ENCODE results near the gene CALML4. TPM values are rescaled to one million over a fixed set of nuclear protein-coding genes. Genes with fewer than 3 reads are reported as not detected.

The CALML4 gene
- total RNA-seq (1 to 10 TPM in 3 of 10 donors, under 1 TPM in 7; 0.28 to 1.8 (median 0.81) TPM), polyA plus RNA-seq (1 to 10 TPM; 1.9 to 5.9 TPM)
- long read RNA-seq, donor 1, partial matches to known transcripts, result 0 of 3 reads
- long read RNA-seq, donor 1, other reads (novel, unspliced or antisense), result 0 of 3 reads
- long read RNA-seq, donor 2, partial matches to known transcripts, result 0 of 1 reads
- long read RNA-seq, donor 2, other reads (novel, unspliced or antisense), result 0 of 1 reads
- long read RNA-seq, donor 3, result 0 reads

GRCh38 chr15:68204776-68205557, at the start of gene CALML4:
Gene CALML4, minus strand, starts transcription at chr15:68205332. Its CDS starts 85 bp downstream, at chr15:68205247.
- peak within 1 kb of the TSS in 7 of 10 donors; percentile 24 to 37 (median 28) for H3K4me3 ChIP-seq
- ATAC-seq (peak; percentile 48 to 79 (median 70)), DNase-seq (peak; percentile 62 to 68)
- peaks cover 2 to 59% (median 33%) of the 10 kb centered on the region in 9 donors for H3K4me1 ChIP-seq
- TF ChIP-seq, protein P1, sequence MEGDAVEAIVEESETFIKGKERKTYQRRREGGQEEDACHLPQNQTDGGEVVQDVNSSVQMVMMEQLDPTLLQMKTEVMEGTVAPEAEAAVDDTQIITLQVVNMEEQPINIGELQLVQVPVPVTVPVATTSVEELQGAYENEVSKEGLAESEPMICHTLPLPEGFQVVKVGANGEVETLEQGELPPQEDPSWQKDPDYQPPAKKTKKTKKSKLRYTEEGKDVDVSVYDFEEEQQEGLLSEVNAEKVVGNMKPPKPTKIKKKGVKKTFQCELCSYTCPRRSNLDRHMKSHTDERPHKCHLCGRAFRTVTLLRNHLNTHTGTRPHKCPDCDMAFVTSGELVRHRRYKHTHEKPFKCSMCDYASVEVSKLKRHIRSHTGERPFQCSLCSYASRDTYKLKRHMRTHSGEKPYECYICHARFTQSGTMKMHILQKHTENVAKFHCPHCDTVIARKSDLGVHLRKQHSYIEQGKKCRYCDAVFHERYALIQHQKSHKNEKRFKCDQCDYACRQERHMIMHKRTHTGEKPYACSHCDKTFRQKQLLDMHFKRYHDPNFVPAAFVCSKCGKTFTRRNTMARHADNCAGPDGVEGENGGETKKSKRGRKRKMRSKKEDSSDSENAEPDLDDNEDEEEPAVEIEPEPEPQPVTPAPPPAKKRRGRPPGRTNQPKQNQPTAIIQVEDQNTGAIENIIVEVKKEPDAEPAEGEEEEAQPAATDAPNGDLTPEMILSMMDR (IDR thresholded peaks at IDR 0.05), result no peak
- intact Hi-C loops (cut with DNase I), result loop anchor here in 1 of 10 donors (5.0 kb wide), 1 partner anchor 343 kb away; no protein-coding TSS in a partner anchor
- H3K36me3 ChIP-seq, result peaks cover 0 to 6% (median 0%) of the 10 kb centered on the region in 9 donors
- H3K27ac ChIP-seq, result peak within 1 kb of the TSS in 9 of 10 donors; percentile 11 to 90 (median 51)
- WGBS, 2 donors, result 45 to 60% methylated on average over 16 of the region's 16 CpGs
- H3K27me3 ChIP-seq, result no peaks in the 10 kb centered on the region
- no peaks in the 10 kb centered on the region for H3K9me3 ChIP-seq

DNA sequence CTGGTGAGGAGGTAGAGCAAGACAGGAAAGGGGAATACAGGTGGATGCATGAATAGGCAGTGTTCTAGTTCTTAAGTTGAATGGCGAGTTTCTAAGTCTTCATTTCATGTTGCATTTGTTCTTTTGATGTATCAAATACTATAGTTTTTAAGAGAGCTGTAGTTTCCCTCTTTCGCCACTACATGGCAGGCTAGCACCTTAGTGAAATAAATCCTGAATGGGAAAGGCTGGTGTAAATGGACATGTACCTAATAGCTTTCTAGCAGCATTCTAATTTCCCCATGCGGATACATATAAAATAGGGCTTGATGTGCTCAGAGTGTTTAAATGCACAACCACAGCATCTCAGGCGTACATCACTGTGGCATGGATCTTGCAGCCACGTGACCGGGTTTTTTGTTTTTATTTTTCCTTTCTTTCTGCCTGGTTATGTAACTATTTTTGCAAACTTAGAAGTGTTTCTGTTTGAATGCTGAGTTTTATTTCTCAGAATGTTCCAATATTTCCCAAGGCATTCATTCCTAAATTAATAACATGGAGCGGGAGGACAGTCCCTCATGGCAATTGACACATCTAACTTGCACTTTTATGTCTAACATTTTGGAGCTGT, 47.9 kb upstream of the CALML4 start:
- intact Hi-C loops (cut with DNase I), result loop anchor here (1.0 to 10.0 kb wide), 14 partner anchors 44 to 422 kb away; no protein-coding TSS in a partner anchor
- Histone ChIP-seq H3K4me3 (peak overlapping the region in 1 of 10 donors; percentile 8), H3K9me3 (no peaks in the 10 kb centered on the region), H3K36me3 (no peaks in the 10 kb centered on the region), H3K4me1 (peaks cover 0 to 35% (median 15%) of the 10 kb centered on the region in 9 donors), H3K27me3 (no peaks in the 10 kb centered on the region), H3K27ac (no peak overlapping the region)
- WGBS, 2 donors, result 25 to 41% methylated on average over 7 of the region's 7 CpGs
- DNase-seq (peak in 1 of 2 donors; percentile 48), ATAC-seq (peak in 6 of 8 donors; percentile 25 to 49 (median 41))
- TF ChIP-seq, protein P1 (IDR thresholded peaks at IDR 0.05), result peak; percentile 67 to 91 (median 88)

DNA sequence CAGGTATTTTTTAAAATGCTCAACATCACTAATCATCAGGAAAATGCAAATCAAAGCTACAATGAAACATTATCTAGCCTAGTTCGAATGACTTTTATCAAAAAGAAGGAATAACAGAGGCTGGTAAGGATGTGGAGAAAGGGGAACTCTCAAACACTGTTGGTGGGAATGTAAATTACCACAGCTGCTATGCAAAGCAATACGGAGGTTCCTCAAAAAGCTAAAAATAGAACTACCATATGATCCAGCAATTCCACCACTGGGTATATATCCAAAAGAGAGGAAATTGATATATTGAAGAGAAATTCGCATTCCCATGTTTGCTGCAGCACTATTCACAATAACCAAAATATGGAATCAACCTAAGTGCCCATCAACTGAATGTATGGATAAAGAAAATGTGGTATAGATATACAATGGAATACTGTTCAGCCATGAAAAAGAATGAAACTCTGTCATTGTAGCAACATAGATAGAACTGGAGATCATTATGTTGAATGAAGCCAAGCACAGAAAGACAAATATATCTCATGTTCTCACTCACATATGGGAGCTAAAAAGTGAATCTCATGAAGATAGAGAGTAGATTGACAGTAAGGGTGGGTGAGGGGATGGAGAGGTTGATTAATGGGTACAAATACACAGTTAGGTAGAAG, 44.1 kb upstream of the CALML4 start:
- peaks cover 0 to 16% (median 4%) of the 10 kb centered on the region in 9 donors for H3K4me1 ChIP-seq
- H3K27me3 ChIP-seq, result no peaks in the 10 kb centered on the region
- no peak for DNase-seq
- no peak overlapping the region for H3K4me3 ChIP-seq
- no peak for ATAC-seq
- no peak overlapping the region for H3K27ac ChIP-seq
- no peaks in the 10 kb centered on the region for H3K36me3 ChIP-seq
- 57 to 59% methylated on average over 3 of the region's 3 CpGs for WGBS, 2 donors
- peaks cover 0 to 15% (median 7%) of the 10 kb centered on the region in 11 donors for H3K9me3 ChIP-seq
- TF ChIP-seq, protein P1 (IDR thresholded peaks at IDR 0.05), result no peak
- intact Hi-C loops (cut with DNase I), result loop anchor here in 2 of 10 donors (5.0 to 10.0 kb wide), 2 partner anchors 138 to 276 kb away; no protein-coding TSS in a partner anchor

Data from heart right ventricle (tissue), 16 donors.